ENCODE results near the gene CPT2.

GRCh38 chr1:53246261-53247134 is 49.9 kb downstream of the CPT2 start:
- TF ChIP-seq CTCF (conservative IDR thresholded peaks at IDR 0.05) (no peak), ZFX (IDR thresholded peaks at IDR 0.05) (no peak)

Measured in C4-2B (cell line).